Measurements from ENCODE around the gene NUDT2.

- TF ChIP-seq CTCF (IDR thresholded peaks at IDR 0.05) (no peak), POLR2A (IDR thresholded peaks at IDR 0.05) (no peak)
Observed at GRCh38 chr9:34363619-34364351, 34.4 kb downstream of the NUDT2 start.
